Mammary epithelial cell (primary cell): ENCODE data around the gene RFX6.

Experiments used
- EZH2 ChIP-seq: IDR thresholded peaks from 2 replicates; pipeline ENCODE4 v1.6.1; 2012; ENCODE audit warnings: low read length, inconsistent platforms, borderline replicate concordance
- TF ChIP-seq, protein P1 (sequence below), 2 donors: IDR thresholded peaks in 1 of 2; conservative IDR thresholded peaks in 1 of 2; 2 replicates each; pipeline ENCODE4 v1.5.1; 2011 to 2012; ENCODE audit warnings: inconsistent platforms in 2 of 2, low read length in 2 of 2, mild to moderate bottlenecking in 2 of 2, control low read depth in 1 of 2, low read depth in 1 of 2; ENCODE audit not compliant: insufficient read depth in 1 of 2; ENCODE audit errors: extremely low read depth in 1 of 2

DNA sequence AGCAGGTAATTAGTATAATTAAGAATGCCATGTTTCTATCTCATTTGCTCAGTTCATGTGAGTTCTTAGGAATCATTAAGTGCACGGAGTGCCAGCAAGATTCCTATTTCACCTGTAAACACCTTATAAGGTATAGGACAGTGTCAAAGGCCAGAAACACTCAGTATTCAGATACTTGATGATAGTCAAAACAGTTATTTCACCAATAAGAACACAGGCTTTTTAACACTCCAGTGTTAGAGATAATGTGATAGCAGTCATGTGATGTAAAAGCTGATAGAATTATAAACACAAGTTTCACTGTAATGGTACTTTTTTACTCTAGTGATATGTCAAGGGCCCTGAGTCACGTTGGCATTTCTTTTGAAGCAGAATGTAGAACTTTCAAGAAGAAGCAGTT lies 48.1 kb upstream of the RFX6 start, which contains the start of gene GPRC6A:
- TF ChIP-seq, protein P1, sequence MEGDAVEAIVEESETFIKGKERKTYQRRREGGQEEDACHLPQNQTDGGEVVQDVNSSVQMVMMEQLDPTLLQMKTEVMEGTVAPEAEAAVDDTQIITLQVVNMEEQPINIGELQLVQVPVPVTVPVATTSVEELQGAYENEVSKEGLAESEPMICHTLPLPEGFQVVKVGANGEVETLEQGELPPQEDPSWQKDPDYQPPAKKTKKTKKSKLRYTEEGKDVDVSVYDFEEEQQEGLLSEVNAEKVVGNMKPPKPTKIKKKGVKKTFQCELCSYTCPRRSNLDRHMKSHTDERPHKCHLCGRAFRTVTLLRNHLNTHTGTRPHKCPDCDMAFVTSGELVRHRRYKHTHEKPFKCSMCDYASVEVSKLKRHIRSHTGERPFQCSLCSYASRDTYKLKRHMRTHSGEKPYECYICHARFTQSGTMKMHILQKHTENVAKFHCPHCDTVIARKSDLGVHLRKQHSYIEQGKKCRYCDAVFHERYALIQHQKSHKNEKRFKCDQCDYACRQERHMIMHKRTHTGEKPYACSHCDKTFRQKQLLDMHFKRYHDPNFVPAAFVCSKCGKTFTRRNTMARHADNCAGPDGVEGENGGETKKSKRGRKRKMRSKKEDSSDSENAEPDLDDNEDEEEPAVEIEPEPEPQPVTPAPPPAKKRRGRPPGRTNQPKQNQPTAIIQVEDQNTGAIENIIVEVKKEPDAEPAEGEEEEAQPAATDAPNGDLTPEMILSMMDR (conservative IDR thresholded peaks at IDR 0.05 in 1 of 2, IDR thresholded peaks at IDR 0.05 in 1 of 2; ENCODE audit: extremely low read depth in 1 of 2, insufficient read depth in 1 of 2, low read depth in 1 of 2, low read length in 2 of 2): no peak
- no peak for TF ChIP-seq EZH2
